ENCODE results near the gene AQP12B.

DNA sequence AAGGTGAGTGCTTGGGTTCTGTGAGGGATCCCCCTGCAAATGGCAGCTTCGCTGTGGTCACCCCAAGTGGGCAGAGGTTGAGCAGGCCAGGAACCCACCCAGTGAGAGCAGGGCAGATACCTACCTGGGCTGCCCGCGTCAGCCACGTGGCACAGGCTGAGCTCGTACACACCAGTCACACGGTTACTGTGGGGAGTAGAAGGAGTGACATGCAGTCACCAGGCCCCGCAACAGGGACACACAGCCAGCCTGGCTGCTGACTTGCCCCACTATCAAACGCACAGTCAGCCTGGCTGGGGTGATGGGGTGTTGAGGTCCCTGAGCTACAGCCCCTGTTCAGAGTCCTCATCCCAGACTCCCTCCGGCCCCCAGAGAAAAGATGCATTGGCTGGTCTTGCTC lies 41.2 kb upstream of the AQP12B start:
- TF ChIP-seq ZFX (IDR thresholded peaks at IDR 0.05), result no peak
- TF ChIP-seq, protein P1, sequence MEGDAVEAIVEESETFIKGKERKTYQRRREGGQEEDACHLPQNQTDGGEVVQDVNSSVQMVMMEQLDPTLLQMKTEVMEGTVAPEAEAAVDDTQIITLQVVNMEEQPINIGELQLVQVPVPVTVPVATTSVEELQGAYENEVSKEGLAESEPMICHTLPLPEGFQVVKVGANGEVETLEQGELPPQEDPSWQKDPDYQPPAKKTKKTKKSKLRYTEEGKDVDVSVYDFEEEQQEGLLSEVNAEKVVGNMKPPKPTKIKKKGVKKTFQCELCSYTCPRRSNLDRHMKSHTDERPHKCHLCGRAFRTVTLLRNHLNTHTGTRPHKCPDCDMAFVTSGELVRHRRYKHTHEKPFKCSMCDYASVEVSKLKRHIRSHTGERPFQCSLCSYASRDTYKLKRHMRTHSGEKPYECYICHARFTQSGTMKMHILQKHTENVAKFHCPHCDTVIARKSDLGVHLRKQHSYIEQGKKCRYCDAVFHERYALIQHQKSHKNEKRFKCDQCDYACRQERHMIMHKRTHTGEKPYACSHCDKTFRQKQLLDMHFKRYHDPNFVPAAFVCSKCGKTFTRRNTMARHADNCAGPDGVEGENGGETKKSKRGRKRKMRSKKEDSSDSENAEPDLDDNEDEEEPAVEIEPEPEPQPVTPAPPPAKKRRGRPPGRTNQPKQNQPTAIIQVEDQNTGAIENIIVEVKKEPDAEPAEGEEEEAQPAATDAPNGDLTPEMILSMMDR (conservative IDR thresholded peaks at IDR 0.05), result no peak
